HG03103 (cell line): Measurements from ENCODE around the gene TMPO.
"Not testable (repeated sequence)": the region's sequence is repeated elsewhere in the genome, so short reads cannot be mapped to it uniquely, and the experiment has no call there.

Experiments used
- ATAC-seq: cut with Tn5 transposase; IDR thresholded peaks from one replicate; pipeline ENCODE4 v1.9.1; 2021; ENCODE audit warnings: low read depth; ENCODE audit not compliant: unreplicated experiment

The TMPO gene

DNA sequence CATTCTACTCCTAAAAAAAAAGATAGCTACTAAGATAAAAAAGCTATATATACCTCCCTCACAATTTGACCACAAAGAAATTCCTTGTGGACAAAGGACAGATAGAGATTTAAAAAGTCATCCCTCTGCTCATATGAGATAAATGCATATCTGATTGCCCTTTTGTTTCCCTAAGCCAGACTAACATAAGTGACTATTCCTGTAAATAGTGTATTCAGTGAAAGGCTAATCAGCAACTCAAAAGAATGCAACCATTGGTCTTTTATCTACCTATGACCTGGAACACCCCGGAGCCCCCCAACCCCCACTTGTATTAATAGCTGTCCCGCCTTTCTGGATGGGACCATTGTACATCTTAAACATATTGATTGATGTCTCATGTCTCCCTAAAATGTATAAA lies 6.3 kb upstream of the TMPO start:
- ATAC-seq = no peak

DNA sequence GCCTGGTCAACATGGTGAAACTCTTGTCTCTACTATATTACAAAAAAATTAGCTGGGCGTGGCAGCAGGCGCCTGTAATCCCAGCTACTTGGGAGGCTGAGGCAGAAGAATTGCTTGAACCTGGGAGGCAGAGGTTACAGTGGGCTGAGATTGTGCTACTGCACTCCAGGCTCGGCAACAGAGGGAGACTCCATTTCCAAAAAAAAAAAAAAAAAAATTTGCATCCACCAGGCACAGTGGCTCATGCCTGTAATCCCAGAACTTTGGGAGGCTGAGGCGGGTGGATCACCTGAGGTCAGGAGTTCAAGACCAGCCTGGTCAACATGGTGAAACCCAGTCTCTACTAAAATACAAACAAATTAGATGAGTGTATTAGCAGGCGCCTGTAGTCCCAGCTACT lies 3.6 kb upstream of the TMPO start:
- ATAC-seq = not testable (repeated sequence)

DNA sequence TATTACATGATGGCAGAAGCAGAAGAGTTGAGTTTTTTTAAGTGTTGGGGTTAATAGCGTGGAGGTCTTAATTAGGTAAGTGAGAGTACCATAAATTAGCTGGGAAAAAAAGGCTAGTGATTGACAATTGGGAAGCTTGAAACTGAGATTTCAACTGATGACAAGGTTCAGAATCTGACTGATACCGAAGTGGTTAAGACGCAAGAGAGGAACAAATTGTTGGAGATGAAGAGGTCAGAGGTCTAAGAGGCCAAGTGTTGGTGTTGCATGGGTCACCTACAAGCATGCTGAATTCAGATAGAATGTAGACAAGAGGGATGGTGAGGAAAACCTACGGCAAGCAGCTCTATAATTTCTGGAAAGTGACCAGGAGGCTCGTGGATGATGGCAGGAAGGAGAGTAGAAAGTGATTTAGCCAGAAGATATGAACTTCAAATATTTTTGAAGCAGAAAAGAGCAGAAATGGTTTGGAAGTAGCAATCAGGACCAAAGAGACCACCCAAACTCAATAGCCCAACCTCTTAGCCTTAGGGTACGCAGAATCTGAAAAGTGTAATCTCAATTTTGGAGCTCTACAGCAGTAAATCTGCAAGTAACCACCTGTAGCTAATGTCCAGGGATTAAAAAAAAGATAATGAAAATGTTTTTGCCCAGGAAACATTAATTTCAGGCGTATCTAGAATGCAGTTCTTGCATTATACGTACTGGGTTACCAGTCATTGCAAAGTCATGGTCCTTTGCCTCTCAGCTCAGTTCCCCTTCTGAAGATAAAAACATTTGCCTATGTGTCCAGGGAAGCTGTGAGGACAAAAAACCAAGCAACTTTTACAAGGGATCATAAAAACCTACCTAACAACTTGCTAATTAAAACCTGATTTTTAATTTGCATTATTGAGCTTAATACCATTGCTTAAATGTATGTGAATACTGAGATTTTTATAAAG lies 1.7 kb upstream of the TMPO start:
- ATAC-seq = no peak

DNA sequence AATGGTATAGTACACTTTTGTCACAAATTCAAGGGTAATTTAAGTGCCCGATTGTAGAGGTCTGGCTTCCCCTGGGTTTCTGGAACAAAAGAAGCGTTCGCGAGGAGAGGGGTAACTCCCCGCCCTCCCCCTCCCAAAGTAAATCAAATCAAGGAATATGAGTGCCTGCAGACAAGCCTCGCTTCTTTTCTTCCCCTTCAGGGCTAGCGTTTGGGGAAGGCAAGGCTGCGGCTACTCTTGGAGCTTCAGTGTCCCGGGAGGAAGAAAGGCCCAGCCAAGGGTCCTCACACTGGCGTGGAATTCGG lies 456 bp upstream of the TMPO start:
- no peak for ATAC-seq

DNA sequence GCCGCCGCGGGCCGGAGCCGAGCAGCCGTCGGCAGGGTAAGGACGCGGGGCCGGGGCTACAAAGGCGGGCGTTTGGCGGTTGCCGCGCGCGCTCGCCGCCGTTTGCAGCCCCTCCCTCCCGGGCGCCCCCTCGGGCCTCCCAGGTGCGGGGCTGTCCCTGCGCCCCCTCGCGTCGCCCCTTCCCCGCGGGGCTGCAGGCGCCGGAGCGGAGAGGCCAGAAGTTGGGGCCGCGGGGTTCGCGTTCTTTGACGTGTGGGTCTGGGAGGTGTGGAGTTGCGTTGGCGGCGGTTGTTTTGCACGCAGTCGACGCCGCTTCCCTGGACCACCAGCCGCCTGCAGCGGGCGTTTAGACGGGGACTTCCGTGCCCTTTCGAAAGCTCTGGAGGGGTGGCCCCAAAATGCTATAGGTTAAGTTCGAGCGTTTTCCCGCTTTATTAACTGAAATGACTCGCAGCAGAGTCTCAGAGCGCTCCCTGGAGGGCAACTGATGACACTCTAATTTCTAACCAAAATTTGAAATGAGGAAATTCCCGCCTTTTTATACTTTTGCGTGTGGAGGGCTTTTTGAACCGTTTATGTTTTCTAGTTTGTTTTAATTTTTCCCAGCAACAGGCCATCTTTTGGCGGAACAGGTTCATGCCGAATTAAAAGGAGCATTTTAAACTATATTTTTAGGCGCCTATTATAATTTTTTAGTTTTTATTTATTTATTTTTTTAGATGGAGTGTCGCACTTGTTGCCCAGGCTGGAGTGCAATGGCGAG lies 902 bp downstream of the TMPO start:
- ATAC-seq = peak; percentile 53

DNA sequence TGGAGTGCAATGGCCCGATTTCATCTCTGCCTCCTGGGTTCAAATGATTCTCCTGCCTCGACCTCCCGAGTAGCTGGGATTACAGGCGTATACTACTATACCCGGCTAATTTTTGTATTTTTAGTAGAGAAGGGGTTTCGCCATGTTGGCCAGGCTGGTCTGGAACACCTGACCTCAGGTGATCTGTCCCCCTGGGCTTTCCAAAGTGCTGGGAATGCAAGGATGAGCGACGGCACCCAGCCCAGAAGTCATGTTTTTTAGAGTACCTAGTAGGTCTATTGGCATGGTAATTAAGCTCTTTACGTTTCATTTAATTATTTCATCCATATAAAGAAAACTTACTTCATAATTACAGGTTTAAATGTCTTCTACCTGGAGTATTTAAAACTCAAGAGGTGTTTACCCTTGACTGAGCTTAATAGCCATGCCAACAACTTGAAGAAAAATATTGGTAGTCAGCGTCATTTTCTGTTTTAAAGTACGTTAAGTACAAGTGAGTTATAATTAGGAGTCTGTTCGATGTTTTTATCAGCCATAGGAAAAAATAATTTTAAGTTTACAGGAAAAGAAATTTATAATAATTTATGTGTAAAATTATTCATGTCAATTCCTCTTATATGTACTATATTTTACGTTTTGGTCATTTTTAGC lies 4.0 kb downstream of the TMPO start:
- ATAC-seq = no peak

DNA sequence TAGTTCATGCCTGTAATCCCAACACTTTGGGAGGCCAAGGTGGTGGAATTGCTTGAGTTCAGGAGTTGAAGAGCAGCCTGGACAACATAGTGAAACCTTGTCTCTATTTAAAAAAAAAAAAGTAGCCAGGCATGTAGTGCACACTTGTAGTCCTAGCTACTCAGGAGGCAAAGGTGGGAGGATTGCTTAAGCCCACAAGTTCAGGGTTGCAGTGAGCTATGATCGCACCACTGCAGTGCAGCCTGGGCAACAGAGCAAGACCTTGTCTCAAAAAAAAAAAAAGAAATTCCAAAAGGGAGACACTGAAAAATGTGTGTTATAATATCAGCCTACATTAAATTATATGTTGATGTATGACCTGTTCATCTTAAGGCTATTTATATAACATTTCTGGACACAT lies 14.7 kb downstream of the TMPO start:
- no peak for ATAC-seq

DNA sequence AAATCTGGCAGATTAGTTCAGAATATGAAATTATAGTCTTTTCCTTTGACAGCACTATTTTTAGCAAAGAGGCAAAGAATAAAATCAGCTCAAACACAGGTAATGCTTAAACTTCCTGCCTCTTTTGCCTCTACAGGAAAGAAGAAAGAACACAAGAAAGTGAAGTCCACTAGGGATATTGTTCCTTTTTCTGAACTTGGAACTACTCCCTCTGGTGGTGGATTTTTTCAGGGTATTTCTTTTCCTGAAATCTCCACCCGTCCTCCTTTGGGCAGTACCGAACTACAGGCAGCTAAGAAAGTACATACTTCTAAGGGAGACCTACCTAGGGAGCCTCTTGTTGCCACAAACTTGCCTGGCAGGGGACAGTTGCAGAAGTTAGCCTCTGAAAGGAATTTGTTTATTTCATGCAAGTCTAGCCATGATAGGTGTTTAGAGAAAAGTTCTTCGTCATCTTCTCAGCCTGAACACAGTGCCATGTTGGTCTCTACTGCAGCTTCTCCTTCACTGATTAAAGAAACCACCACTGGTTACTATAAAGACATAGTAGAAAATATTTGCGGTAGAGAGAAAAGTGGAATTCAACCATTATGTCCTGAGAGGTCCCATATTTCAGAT lies 17.4 kb downstream of the TMPO start:
- no peak for ATAC-seq

DNA sequence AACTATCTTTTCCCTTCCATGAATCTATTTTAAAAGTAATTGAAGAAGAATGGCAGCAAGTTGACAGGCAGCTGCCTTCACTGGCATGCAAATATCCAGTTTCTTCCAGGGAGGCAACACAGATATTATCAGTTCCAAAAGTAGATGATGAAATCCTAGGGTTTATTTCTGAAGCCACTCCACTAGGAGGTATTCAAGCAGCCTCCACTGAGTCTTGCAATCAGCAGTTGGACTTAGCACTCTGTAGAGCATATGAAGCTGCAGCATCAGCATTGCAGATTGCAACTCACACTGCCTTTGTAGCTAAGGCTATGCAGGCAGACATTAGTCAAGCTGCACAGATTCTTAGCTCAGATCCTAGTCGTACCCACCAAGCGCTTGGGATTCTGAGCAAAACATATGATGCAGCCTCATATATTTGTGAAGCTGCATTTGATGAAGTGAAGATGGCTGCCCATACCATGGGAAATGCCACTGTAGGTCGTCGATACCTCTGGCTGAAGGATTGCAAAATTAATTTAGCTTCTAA lies 18.4 kb downstream of the TMPO start:
- no peak for ATAC-seq

DNA sequence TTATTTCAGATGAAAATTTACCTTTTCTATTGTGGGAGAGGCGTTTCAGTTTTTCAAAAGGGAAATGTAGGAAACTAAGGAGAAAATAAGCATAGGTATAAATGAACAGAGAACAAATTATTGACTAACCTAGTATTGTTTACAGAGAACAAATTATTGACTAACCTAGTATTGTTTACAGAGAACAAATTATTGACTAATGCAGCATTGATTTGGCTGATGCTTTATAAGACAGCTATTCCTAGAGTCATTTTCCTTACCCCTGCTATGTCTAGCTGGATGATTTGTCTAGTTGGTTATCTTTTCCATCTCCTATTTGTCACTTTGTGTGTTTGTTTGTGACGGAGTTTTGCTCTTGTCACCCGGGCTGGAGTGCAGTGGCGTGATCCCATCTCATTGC lies 22.6 kb downstream of the TMPO start:
- no peak for ATAC-seq

DNA sequence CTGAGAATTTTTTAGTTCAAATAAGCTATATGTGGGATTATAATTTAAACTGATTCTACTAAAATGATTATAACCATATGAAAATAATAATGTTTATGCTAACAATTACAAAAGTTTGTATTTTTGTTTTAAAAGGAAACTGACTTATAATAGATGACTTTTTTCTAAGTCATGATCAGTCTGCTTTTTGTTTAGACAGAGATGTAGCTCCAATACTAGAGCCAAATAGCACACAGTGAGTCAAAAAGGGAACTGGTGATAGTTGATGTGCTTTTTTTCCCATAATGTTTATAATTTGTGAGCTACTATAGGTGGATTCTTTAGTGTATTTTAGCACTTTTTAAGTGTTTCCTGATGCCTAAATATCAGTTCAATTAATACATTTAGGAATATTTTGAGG lies 28.3 kb downstream of the TMPO start:
- ATAC-seq = no peak

DNA sequence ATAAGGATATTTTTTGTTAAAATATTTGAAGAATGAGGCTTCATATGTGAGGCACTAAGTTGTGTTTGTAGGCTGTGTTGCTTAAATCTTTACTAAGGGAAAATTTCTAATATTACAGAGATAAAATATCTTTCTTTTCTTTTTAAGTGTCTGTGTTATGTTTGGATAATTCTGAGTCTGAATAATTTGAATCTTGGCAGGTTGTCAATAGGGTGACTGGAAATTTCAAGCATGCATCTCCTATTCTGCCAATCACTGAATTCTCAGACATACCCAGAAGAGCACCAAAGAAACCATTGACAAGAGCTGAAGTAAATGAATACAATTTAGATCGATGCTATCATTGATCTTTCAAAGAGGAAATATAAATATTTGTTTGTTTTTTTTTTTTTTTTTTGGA lies 29.4 kb downstream of the TMPO start:
- no peak for ATAC-seq

DNA sequence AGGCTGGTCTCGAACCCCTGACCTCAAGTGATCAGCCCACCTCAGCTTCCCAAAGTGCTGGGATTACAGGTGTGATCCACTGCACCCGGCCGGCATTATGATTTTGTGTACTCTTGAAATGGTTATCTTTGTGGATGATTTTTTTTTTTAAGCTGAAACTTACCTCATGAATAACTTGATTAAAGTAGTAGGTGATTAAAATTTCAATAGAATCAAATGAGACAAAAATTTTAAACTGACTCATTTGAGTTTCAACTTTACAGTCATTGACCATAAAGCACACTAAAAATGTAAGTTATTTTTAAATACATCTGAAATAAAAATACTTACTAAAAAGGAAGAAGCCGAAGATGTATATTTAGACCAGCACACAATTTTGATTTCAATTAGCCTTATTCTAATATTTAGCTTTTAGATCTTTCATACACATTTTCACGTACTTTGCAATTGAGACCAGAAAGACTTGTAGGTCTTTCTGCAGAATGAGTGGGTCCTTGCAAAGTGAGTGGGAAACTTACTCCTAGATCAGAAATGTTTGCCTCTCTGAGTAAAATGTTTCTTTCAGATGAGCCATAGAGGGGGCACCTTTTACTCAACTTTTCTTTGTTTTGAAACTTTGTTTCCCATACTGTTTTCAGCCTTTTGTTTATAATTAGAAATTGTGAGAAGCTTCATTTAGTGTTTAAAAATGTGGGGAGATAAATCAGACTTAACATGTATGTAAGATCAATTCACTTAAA lies 34.2 kb downstream of the TMPO start:
- ATAC-seq = no peak

DNA sequence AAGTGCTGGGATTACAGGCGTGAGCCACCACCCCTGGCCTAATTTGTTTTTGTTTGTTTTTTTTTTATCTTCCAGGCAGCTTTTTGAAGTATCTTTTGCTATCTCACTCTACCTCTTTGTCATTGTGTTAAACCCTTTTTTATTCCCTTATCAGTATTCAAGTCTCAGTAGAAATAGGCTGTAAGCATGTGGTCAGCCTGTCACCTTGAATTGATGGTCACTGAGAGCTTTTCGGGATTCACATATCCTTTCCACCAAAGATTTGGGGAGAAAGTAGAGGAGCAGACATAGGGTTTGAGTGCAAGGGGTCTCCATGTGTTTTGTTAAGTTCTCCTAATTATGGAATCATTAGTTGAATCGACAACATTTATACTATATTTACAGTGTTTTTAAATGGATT lies 36.4 kb downstream of the TMPO start:
- no peak for ATAC-seq

DNA sequence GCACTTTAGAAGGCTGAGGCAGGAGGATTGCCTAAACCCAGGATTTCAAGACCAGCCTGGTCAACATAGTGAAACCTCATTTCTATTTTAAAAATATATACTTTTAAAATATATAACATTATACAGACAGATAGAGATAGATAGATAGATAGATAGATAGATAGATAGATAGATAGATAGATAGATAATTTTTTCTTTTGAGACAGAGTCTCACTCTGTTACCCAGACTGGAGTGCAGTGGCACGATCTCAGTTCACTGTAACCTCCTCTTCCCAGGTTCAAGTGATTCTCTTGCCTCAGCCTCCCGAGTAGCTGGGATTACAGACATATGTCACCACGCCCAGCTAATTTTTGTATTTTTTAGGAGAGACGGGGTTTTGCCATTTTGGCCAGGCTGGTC lies 42.7 kb downstream of the TMPO start:
- ATAC-seq = not testable (repeated sequence)

DNA sequence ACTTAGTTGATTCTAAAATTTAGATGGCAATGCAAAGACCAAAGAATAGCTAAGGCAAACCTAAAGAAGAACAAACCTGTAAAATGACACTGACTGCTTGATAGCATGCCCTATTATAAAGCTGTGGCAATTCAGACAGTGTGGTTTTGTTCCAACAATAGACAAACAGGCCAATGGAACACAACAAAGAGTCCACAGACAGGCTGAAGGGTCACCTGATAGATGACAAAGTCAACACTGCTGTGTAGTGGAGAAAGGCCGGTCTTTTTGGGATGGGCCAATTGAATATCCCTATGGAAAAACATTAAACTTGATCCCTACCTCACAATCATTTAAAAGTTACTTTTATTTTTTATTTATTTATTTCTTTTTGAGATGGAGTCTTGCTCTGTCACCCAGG lies 44.3 kb downstream of the TMPO start:
- no peak for ATAC-seq

DNA sequence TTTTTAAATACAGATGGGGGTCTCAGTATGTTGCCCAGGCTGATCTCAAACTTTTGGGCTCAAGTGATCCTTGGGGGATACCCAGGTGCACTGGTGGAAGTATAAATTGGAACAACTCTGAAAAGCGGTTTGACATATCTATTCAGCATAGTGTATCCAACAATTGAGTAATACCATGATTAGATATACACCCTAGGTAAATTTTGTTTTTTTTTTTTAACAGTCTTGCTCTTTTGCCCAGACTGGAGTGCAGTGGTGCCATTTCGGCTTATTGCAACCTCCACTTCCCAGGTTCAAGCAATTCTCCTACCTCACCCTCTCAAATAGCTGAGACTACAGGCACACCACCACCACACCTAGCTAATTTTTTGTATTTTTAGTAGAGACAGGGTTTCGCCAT lies 46.5 kb downstream of the TMPO start:
- no peak for ATAC-seq

DNA sequence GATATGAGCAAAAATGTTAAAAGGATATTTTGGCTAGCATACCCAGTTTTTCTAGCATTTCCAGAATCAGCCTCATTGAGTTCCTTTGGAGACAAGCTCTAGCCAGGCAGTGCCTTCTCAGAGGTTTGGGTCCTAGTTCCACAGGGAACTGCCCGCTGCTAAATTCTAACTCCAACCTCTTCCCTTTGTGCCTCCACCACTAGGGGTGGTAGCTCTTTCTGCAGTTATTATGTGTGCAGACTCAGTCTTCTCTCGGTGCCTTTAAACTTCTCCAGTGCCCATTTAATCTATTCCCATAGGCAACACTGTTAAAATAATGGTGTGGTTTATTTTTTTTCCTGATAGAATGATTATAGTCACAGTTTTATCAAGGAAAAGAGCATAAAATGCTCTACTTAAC lies 56.6 kb downstream of the TMPO start:
- ATAC-seq = no peak

DNA sequence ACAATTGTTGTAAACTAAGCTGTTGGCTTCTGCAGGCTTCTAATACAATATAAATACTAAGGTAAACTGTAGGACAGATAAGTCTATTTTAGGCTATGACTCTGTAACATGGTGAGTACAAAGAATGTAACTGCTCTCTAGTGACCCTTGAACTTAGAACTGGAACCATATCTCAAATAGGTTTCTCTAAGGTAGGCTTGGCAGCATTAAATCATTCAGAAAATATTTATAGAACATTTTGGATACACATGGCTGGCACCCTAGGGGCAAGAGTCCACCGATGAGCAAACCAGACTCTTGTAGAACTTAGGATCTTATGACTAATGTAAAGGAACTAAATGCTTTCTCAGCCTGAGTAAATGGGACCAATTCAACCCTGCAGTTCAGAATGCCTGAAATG lies 58.7 kb downstream of the TMPO start:
- no peak for ATAC-seq

DNA sequence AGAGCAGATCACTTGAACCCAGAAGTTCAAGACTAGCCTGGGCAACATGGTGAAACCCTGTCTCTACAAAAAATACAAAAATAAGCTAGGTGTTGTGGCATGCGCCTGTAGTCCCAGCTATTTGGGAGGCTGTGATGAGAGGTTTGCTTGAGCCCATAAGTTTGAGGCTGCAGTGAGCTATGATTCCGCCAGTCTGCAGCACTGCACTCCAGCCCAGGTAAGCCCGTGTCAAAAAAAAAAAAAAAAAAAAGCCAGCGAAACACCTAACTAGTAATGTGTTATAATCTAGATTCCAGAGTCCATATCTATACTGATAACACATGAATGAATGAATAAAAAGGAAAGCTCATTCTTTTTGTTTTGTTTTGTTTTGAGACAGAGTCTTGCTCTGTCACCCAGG lies 59.6 kb downstream of the TMPO start:
- ATAC-seq = no peak
